Spleen (tissue), 11 donors: ENCODE data around the gene PROX1. TPM values are rescaled to one million over a fixed set of nuclear protein-coding genes. Genes with fewer than 3 reads are reported as not detected.

ENCODE experiments used
- DNase-seq: peaks from one replicate; pipeline ENCODE4 v3.0.0-alpha.2; 2020
- H3K27ac ChIP-seq, 8 donors: fragments of 200-600 bp; sonication (generic) in 7 of 8; 1 replicate in 4 of 8; 2 replicates in 4 of 8; pipeline versions ENCODE4 v1.5.0 to v1.8.0; 2016 to 2021; ENCODE audit warnings: inconsistent platforms in 4 of 8, mild to moderate bottlenecking in 4 of 8, moderate library complexity in 1 of 8
- H3K27me3 ChIP-seq, 7 donors: fragments of 200-600 bp; sonication (generic) in 6 of 7; replicated peaks in 1 of 7; 1 replicate in 4 of 7; 2 replicates in 3 of 7; pipeline versions ENCODE4 v1.5.0 to v1.8.0; 2016 to 2021; ENCODE audit warnings: inconsistent platforms in 3 of 7, mild to moderate bottlenecking in 1 of 7
- H3K36me3 ChIP-seq, 6 donors: fragments of 200-600 bp; sonication (generic) in 5 of 6; 1 replicate in 4 of 6; 2 replicates in 2 of 6; pipeline versions ENCODE4 v1.5.0 to v1.8.0; 2016 to 2021; ENCODE audit warnings: inconsistent platforms in 2 of 6
- H3K4me1 ChIP-seq, 6 donors: fragments of 200-600 bp; sonication (generic) in 5 of 6; 1 replicate in 3 of 6; 2 replicates in 3 of 6; pipeline versions ENCODE4 v1.5.0 to v1.8.0; 2016 to 2021; ENCODE audit warnings: inconsistent platforms in 3 of 6
- H3K4me3 ChIP-seq, 8 donors: fragments of 200-600 bp; sonication (generic) in 7 of 8; 1 replicate in 4 of 8; 2 replicates in 4 of 8; pipeline versions ENCODE4 v1.5.0 to v1.8.0; 2016 to 2021; ENCODE audit warnings: inconsistent platforms in 4 of 8, mild to moderate bottlenecking in 4 of 8, moderate library complexity in 2 of 8
- H3K9me3 ChIP-seq, 8 donors: fragments of 200-600 bp; sonication (generic) in 7 of 8; 1 replicate in 4 of 8; 2 replicates in 4 of 8; pipeline versions ENCODE4 v1.5.0 to v1.8.0; 2016 to 2021; ENCODE audit warnings: inconsistent platforms in 4 of 8
- POLR2A ChIP-seq, 3 donors: fragments of 450-650 bp; IDR thresholded peaks; one replicate each; pipeline ENCODE4 v1.5.1; 2017; ENCODE audit warnings: antibody characterized with exemption in 3 of 3, mild to moderate bottlenecking in 1 of 3
- POLR2AphosphoS5 ChIP-seq, 3 donors: sonication (generic); formaldehyde crosslinking; IDR thresholded peaks; one replicate each; pipeline ENCODE4 v1.5.1; 2017; ENCODE audit warnings: antibody characterized with exemption in 3 of 3
- WGBS, 5 donors: extraction: QIAGEN DNeasy Blood & Tissue Kit in 3 of 5; methylation state at CpG; one replicate each; pipeline versions ENCODE4 v1.1.5 to v1.1.7; 2013 to 2018; 5-methylcytosine and 5-hydroxymethylcytosine counted together
- intact Hi-C: fragments of 100-400 bp; cut with DNase I; formaldehyde crosslinking; loops from one replicate; pipeline ENCODE4 v1.15.0; 2023; ENCODE audit warnings: low total_unique reads
- polyA plus RNA-seq, 3 donors: library from polyadenylated mRNA; stranded (reverse); fragments of 200-250 nt; gene quantifications; one replicate each; pipeline ENCODE4 v1.2.1, GENCODE V29; 2013
- total RNA-seq, 7 donors: library from RNA; depleted of rRNA in 3 of 7; stranded (reverse); fragments of >200 nt in 3 of 7; fragmentation: NEBNext Ultra II Directional in 4 of 7; extraction: Animal tissue kit (Norgen Biotek cat#: 25700) in 4 of 7; gene quantifications; one replicate each; pipeline versions ENCODE4 v1.1.0 to v1.2.1, GENCODE V29; 2016 to 2021
- TF ChIP-seq, protein P1 (sequence below), 11 experiments: fragments of 200-600 bp in 7 of 11; fragments of 450-650 bp in 4 of 11; sonication (generic) in 4 of 11; IDR thresholded peaks in 8 of 11; conservative IDR thresholded peaks in 3 of 11; 1 replicate in 7 of 11; 2 replicates in 4 of 11; pipeline versions ENCODE4 v1.4.0 to v1.8.0; 2016 to 2021; ENCODE audit warnings: antibody characterized with exemption in 11 of 11, inconsistent platforms in 4 of 11, mild to moderate bottlenecking in 1 of 11
- donor health status: healthy with polysubstance abuse.
- donor health status: DM: no; HTN: no; CAD: no; lungs with moderate emphysema.
- donor health status: DM: no; HTN: no; CAD: no.
- donor health status: Bipolar disorder and iron deficiency.
- donor health status: healthy.
- donor health status: DM: no; HTN: no; CAD: no.
- donor health status: DM: yes; HTN: yes; CAD: no.

The PROX1 gene
- total and polyA plus RNA-seq, 10 donors: 0.70 to 114 (median 41.7) TPM

DNA sequence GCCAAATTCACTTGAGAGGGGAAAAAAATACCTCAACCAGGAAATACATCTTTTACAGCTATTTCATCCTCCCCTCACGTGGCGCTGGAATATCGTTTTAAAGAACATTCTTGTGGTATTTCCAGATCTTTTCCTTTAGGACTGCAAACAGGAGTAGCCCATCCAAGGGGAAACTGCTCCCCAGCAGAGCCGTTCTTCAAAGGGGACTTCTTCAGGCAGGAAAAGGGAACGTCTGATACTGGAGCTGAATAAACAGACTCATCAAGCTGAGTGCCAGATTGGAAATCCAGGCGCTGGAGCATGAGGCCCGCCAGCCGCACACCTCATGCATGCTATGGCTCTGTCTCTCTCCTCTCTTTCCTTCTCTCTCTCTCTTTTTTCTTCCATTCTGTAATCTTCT, 34.0 kb upstream of the PROX1 start:
- no peaks in the 10 kb centered on the region for H3K27me3 ChIP-seq
- 67 to 77% (median 69%) methylated on average over 8 of the region's 8 CpGs for WGBS, 5 donors
- no peak overlapping the region for H3K4me3 ChIP-seq
- DNase-seq: no peak
- no peak overlapping the region for H3K27ac ChIP-seq
- H3K9me3 ChIP-seq: no peaks in the 10 kb centered on the region
- no peaks in the 10 kb centered on the region for H3K4me1 ChIP-seq
- H3K36me3 ChIP-seq: no peaks in the 10 kb centered on the region
- TF ChIP-seq POLR2AphosphoS5 (IDR thresholded peaks at IDR 0.05) (no peak), POLR2A (IDR thresholded peaks at IDR 0.05) (no peak)
- TF ChIP-seq, protein P1, sequence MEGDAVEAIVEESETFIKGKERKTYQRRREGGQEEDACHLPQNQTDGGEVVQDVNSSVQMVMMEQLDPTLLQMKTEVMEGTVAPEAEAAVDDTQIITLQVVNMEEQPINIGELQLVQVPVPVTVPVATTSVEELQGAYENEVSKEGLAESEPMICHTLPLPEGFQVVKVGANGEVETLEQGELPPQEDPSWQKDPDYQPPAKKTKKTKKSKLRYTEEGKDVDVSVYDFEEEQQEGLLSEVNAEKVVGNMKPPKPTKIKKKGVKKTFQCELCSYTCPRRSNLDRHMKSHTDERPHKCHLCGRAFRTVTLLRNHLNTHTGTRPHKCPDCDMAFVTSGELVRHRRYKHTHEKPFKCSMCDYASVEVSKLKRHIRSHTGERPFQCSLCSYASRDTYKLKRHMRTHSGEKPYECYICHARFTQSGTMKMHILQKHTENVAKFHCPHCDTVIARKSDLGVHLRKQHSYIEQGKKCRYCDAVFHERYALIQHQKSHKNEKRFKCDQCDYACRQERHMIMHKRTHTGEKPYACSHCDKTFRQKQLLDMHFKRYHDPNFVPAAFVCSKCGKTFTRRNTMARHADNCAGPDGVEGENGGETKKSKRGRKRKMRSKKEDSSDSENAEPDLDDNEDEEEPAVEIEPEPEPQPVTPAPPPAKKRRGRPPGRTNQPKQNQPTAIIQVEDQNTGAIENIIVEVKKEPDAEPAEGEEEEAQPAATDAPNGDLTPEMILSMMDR (IDR thresholded peaks at IDR 0.05 in 8 of 11, conservative IDR thresholded peaks at IDR 0.05 in 3 of 11): no peak
- intact Hi-C loops: no loop called here

DNA sequence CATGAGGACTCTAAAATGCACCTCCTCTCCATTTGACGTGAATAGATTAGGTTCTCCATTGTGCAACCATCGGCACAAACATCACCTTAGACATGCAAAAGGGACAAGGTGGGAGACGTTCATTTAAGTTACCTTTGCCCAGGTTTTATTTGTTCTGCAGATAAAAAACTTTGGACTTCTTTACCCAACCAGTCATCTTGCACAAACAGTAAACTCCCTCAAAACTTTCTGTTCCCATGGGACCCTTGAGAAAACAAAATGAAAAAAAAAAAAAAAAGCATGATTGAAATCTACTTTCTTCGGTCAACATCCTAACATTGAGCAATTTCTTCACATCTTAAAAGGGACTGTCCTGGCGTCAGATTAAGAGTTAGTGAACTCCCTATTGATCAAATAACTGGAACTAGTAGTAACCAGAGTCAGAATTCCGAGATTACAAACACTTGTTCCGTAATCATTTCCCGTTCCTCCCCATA, 31.4 kb upstream of the PROX1 start:
- Histone ChIP-seq H3K4me3 (no peak overlapping the region), H3K4me1 (no peaks in the 10 kb centered on the region), H3K27ac (no peak overlapping the region), H3K9me3 (no peaks in the 10 kb centered on the region), H3K27me3 (no peaks in the 10 kb centered on the region), H3K36me3 (no peaks in the 10 kb centered on the region)
- intact Hi-C loops: no loop called here
- DNase-seq: no peak
- 83 to 89% (median 85%) methylated on average over 8 of the region's 8 CpGs for WGBS, 5 donors
- no peak for TF ChIP-seq POLR2A (IDR thresholded peaks at IDR 0.05)

DNA sequence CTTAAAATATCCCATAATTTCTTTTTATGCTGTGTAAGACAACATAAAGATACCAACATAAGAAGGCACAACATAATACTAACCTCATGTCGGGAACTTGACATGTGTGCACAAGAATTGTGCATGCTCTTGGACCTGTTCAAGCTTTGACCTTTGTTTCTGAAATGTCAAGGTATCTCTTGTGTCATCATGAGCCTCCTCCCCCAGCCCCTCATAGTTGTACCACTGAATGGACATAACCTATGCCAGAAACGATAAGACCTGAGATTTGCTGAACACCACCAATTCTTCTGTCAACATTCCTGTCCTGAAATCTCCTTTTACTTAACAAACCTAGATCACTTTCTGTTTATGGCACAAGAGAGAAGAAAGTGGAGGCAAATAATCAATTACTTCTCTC, 29.4 kb upstream of the PROX1 start:
- intact Hi-C loops: no loop called here
- DNase-seq: no peak
- no peak for TF ChIP-seq POLR2AphosphoS5 (IDR thresholded peaks at IDR 0.05)
- TF ChIP-seq, protein P1 (IDR thresholded peaks at IDR 0.05 in 8 of 11, conservative IDR thresholded peaks at IDR 0.05 in 3 of 11): no peak
- TF ChIP-seq POLR2A (IDR thresholded peaks at IDR 0.05): no peak
- H3K36me3 ChIP-seq: no peaks in the 10 kb centered on the region
- 83 to 97% (median 86%) methylated on average over 2 of the region's 2 CpGs for WGBS, 5 donors
- H3K27ac ChIP-seq: no peak overlapping the region
- H3K4me3 ChIP-seq: no peak overlapping the region
- no peaks in the 10 kb centered on the region for H3K27me3 ChIP-seq
- H3K9me3 ChIP-seq: peaks cover 0 to 6% (median 0%) of the 10 kb centered on the region in 8 donors
- H3K4me1 ChIP-seq: no peaks in the 10 kb centered on the region

DNA sequence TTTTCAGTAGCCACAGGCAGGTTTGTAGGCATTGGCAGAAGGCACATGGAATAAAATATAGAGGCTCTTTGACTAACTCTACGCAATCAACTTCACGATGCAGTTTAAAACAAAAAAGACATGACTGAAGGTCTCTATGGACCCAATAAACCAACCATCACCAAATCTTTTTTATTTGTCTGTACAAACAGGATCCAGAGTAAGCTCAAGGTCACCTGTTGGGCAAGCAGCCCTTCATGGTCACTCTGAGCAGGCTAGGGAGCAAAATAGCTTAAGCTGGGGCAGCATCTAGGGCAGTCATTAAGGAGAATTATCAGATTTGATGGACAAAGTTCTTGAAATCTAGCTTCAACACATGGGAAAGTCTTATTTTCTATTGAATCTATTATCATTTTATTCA, 26.8 kb upstream of the PROX1 start:
- intact Hi-C loops: no loop called here
- TF ChIP-seq, protein P1 (IDR thresholded peaks at IDR 0.05 in 8 of 11, conservative IDR thresholded peaks at IDR 0.05 in 3 of 11): no peak
- no peak for TF ChIP-seq POLR2A (IDR thresholded peaks at IDR 0.05)
- TF ChIP-seq POLR2AphosphoS5 (IDR thresholded peaks at IDR 0.05): no peak
- Histone ChIP-seq H3K27me3 (no peaks in the 10 kb centered on the region), H3K36me3 (no peaks in the 10 kb centered on the region), H3K9me3 (peaks cover 0 to 6% (median 0%) of the 10 kb centered on the region in 8 donors), H3K4me1 (no peaks in the 10 kb centered on the region), H3K27ac (no peak overlapping the region), H3K4me3 (no peak overlapping the region)
- 81 to 94% (median 85%) methylated on average over 2 of the region's 2 CpGs for WGBS, 5 donors
- no peak for DNase-seq

DNA sequence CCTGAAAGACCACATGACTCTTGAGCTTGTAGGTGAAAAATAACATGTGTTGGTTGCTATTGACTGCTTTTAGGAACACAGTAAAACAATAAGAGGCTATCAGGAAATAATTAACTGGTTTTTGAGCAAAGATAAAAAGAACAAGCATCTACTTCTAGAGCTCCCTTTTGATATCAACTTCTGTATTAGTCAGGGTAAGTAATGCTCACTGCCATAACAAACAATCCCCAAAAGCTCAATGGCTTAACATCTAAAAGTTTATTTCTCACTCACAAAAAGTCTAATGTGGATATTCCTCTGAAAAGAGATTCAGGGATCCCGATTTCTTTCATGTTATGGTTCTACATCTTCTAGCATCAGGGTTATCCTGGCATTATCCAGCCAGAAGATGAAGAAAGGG, 25.3 kb upstream of the PROX1 start:
- intact Hi-C loops: no loop called here
- H3K27me3 ChIP-seq: peaks cover 0 to 5% (median 0%) of the 10 kb centered on the region in 7 donors
- 79 to 92% (median 82%) methylated on average over 1 of the region's 1 CpG for WGBS, 5 donors

More for the DNA sequence above, 25.3 kb upstream of the PROX1 start:
- no peaks in the 10 kb centered on the region for H3K36me3 ChIP-seq
- H3K4me3 ChIP-seq: no peak overlapping the region
- peaks cover 0 to 6% (median 0%) of the 10 kb centered on the region in 8 donors for H3K9me3 ChIP-seq
- DNase-seq: no peak
- peak overlapping the region in 1 of 8 donors; percentile 2 for H3K27ac ChIP-seq
- no peaks in the 10 kb centered on the region for H3K4me1 ChIP-seq
- no peak for TF ChIP-seq POLR2AphosphoS5 (IDR thresholded peaks at IDR 0.05)
- TF ChIP-seq POLR2A (IDR thresholded peaks at IDR 0.05): no peak
- TF ChIP-seq, protein P1 (IDR thresholded peaks at IDR 0.05 in 8 of 11, conservative IDR thresholded peaks at IDR 0.05 in 3 of 11): no peak
